Adrenal gland (tissue), 12 donors: ENCODE data around the gene PSAPL1. TPM values are rescaled to one million over a fixed set of nuclear protein-coding genes. Genes with fewer than 3 reads are reported as not detected.

Source experiments
- DNase-seq, 7 donors: peaks; one replicate each; pipeline ENCODE4 v3.0.0-alpha.2; 2019 to 2020
- H3K27ac ChIP-seq, 5 donors: fragments of 200-600 bp; sonication (generic) in 4 of 5; 1 replicate in 3 of 5; 2 replicates in 2 of 5; pipeline versions ENCODE4 v1.5.1 to v1.8.0; 2016 to 2020; ENCODE audit warnings: mild to moderate bottlenecking in 1 of 5
- H3K27me3 ChIP-seq: fragments of 200-600 bp; 2 replicates; pipeline ENCODE4 v1.8.0; 2021
- H3K36me3 ChIP-seq, 2 donors: fragments of 200-600 bp; replicated peaks in 1 of 2; 1 replicate in 1 of 2; 2 replicates in 1 of 2; pipeline versions ENCODE4 v1.5.1 to v1.8.0; 2018 to 2022
- H3K4me1 ChIP-seq, 2 donors: fragments of 200-600 bp; replicated peaks in 1 of 2; 1 replicate in 1 of 2; 2 replicates in 1 of 2; pipeline versions ENCODE4 v1.5.1 to v1.8.0; 2018 to 2021
- H3K4me3 ChIP-seq, 4 donors: fragments of 200-600 bp; sonication (generic) in 3 of 4; one replicate each; pipeline ENCODE4 v1.5.1; 2016 to 2018
- H3K9me3 ChIP-seq, 3 donors: fragments of 200-600 bp; sonication (generic) in 1 of 3; replicated peaks in 1 of 3; 1 replicate in 2 of 3; 2 replicates in 1 of 3; pipeline versions ENCODE4 v1.5.1 to v1.8.0; 2016 to 2021
- CTCF ChIP-seq, 6 experiments: fragments of 450-650 bp in 4 of 6; fragments of 200-600 bp in 2 of 6; sonication (generic) in 1 of 6; IDR thresholded peaks; 1 replicate in 5 of 6; 2 replicates in 1 of 6; pipeline versions ENCODE4 v1.5.1 to v1.8.0; 2016 to 2021; ENCODE audit warnings: antibody characterized with exemption in 6 of 6, mild to moderate bottlenecking in 2 of 6, moderate library complexity in 1 of 6
- POLR2A ChIP-seq, 2 donors: fragments of 450-650 bp; IDR thresholded peaks; one replicate each; pipeline ENCODE4 v1.6.1; 2017; ENCODE audit warnings: antibody characterized with exemption in 2 of 2, mild to moderate bottlenecking in 2 of 2, moderate library complexity in 1 of 2
- WGBS, 4 donors: extraction: QIAGEN DNeasy Blood & Tissue Kit in 2 of 4; methylation state at CpG; one replicate each; pipeline versions ENCODE4 v1.1.5 to v1.1.7; 2013 to 2017; 5-methylcytosine and 5-hydroxymethylcytosine counted together
- intact Hi-C, 2 donors: fragments of 100-400 bp; cut with DNase I; formaldehyde crosslinking; loops; one replicate each; pipeline versions ENCODE4 v1.14.1 to v1.15.0; 2022 to 2023
- polyA plus RNA-seq, 3 donors: library from polyadenylated mRNA; stranded (reverse); fragments of 200-250 nt in 2 of 3; fragments of 350-450 nt in 1 of 3; fragmentation: Illumina TruSeq in 1 of 3; extraction: RNeasy Lipid Tissue Mini Kit (QIAGEN cat#74804) in 1 of 3; gene quantifications; one replicate each; pipeline ENCODE4 v1.2.3, GENCODE V29; 2013 to 2014
- total RNA-seq, 9 donors: library from RNA; depleted of rRNA in 4 of 9; stranded (reverse); fragments of >200 nt in 4 of 9; fragments of 120-200 nt in 1 of 9; fragmentation: NEBNext Ultra II Directional in 1 of 9; extraction: Animal tissue kit (Norgen Biotek cat#: 25700) in 1 of 9; gene quantifications; one replicate each; pipeline versions ENCODE4 v1.1.0 to v1.2.4, GENCODE V29; 2013 to 2023
- donor health status: healthy with polysubstance abuse.
- donor health status: Bipolar disorder and iron deficiency.
- donor health status: DM: yes; HTN: yes; CAD: no.
- donor health status: DM: no; HTN: no; CAD: no.
- donor health status: DM: no; HTN: no; CAD: no.
- donor health status: DM: yes; HTN: yes; CAD: no.

The PSAPL1 gene
- total and polyA plus RNA-seq, 12 donors = 0.03 to 0.08 TPM; not detected in 10

- H3K27me3 ChIP-seq = no peaks in the 10 kb centered on the region
These were observed 16.2 kb upstream of the PSAPL1 start for GRCh38 chr4:7450775-7451433.

GRCh38 chr4:7448036-7448435, 13.3 kb upstream of the PSAPL1 start:
- Histone ChIP-seq H3K4me1 (no peaks in the 10 kb centered on the region), H3K27ac (no peak overlapping the region), H3K36me3 (no peaks in the 10 kb centered on the region), H3K9me3 (no peaks in the 10 kb centered on the region), H3K4me3 (no peak overlapping the region), H3K27me3 (no peaks in the 10 kb centered on the region)
- intact Hi-C loops = no loop called here
- 55 to 60% (median 58%) methylated on average over 14 to 16 of the region's 16 CpGs for WGBS, 4 donors
- TF ChIP-seq POLR2A (IDR thresholded peaks at IDR 0.05) (no peak), CTCF (IDR thresholded peaks at IDR 0.05) (no peak)
- DNase-seq = no peak

More at GRCh38 chr4:7450775-7451433, 16.2 kb upstream of the PSAPL1 start:
- Histone ChIP-seq H3K27ac (no peak overlapping the region), H3K4me3 (no peak overlapping the region), H3K4me1 (no peaks in the 10 kb centered on the region), H3K9me3 (no peaks in the 10 kb centered on the region), H3K36me3 (no peaks in the 10 kb centered on the region)
- 64 to 79% (median 73%) methylated on average over 5 of the region's 5 CpGs for WGBS, 4 donors
- no peak for DNase-seq
- TF ChIP-seq POLR2A (IDR thresholded peaks at IDR 0.05) (no peak), CTCF (IDR thresholded peaks at IDR 0.05) (no peak)
- intact Hi-C loops = no loop called here

GRCh38 chr4:7447236-7447635, 12.5 kb upstream of the PSAPL1 start:
- intact Hi-C loops = no loop called here
- no peak for DNase-seq
- Histone ChIP-seq H3K27me3 (no peaks in the 10 kb centered on the region), H3K4me1 (no peaks in the 10 kb centered on the region), H3K36me3 (no peaks in the 10 kb centered on the region), H3K9me3 (no peaks in the 10 kb centered on the region), H3K4me3 (no peak overlapping the region), H3K27ac (no peak overlapping the region)
- TF ChIP-seq POLR2A (IDR thresholded peaks at IDR 0.05) = no peak
- WGBS, 4 donors = 63 to 78% (median 73%) methylated on average over 1 to 3 of the region's 3 CpGs

- no peak overlapping the region for H3K27ac ChIP-seq
- TF ChIP-seq CTCF (IDR thresholded peaks at IDR 0.05) (no peak), POLR2A (IDR thresholded peaks at IDR 0.05) (no peak)
- 79 to 84% (median 83%) methylated on average over 12 of the region's 12 CpGs for WGBS, 4 donors
- H3K9me3 ChIP-seq = no peaks in the 10 kb centered on the region
- H3K4me1 ChIP-seq = no peaks in the 10 kb centered on the region
- no peaks in the 10 kb centered on the region for H3K36me3 ChIP-seq
- no peaks in the 10 kb centered on the region for H3K27me3 ChIP-seq
- intact Hi-C loops = no loop called here
- no peak overlapping the region for H3K4me3 ChIP-seq
- no peak for DNase-seq
These were observed 10.0 kb upstream of the PSAPL1 start for GRCh38 chr4:7444731-7445130.

GRCh38 chr4:7444314-7444713, 9.6 kb upstream of the PSAPL1 start:
- no peak for TF ChIP-seq CTCF (IDR thresholded peaks at IDR 0.05)
- no peak for TF ChIP-seq POLR2A (IDR thresholded peaks at IDR 0.05)
- DNase-seq = no peak
- intact Hi-C loops = no loop called here
- H3K4me1 ChIP-seq = no peaks in the 10 kb centered on the region
- no peaks in the 10 kb centered on the region for H3K27me3 ChIP-seq
- H3K36me3 ChIP-seq = no peaks in the 10 kb centered on the region
- WGBS, 4 donors = 83 to 100% (median 96%) methylated on average over 3 of the region's 3 CpGs; no CpG with 5 or more reads in 1 of the 4 donors
- no peak overlapping the region for H3K4me3 ChIP-seq
- H3K27ac ChIP-seq = no peak overlapping the region
- H3K9me3 ChIP-seq = no peaks in the 10 kb centered on the region
